Esophagus squamous epithelium (tissue), 4 donors: ENCODE measurements around the gene SIGLEC7.

Source experiments
- CTCF ChIP-seq, 6 experiments: fragments of 450-650 bp in 4 of 6; fragments of 200-600 bp in 2 of 6; sonication (generic) in 2 of 6; IDR thresholded peaks; one replicate each; pipeline ENCODE4 v1.5.1; 2016 to 2019; ENCODE audit warnings: antibody characterized with exemption in 6 of 6, mild to moderate bottlenecking in 4 of 6, moderate library complexity in 4 of 6
- POLR2A ChIP-seq, 4 donors: fragments of 450-650 bp; IDR thresholded peaks; one replicate each; pipeline ENCODE4 v1.6.1; 2017; ENCODE audit warnings: antibody characterized with exemption in 4 of 4, mild to moderate bottlenecking in 4 of 4, moderate library complexity in 3 of 4

- TF ChIP-seq CTCF (IDR thresholded peaks at IDR 0.05) = no peak
- TF ChIP-seq POLR2A (IDR thresholded peaks at IDR 0.05) = no peak
Observed at GRCh38 chr19:51198641-51199040, 56.5 kb downstream of the SIGLEC7 start.
